Stimulated activated CD8-positive, alpha-beta memory T cell treated with anti-CD3 and anti-CD28 coated beads, Interleukin-4, amount 100 ng/mL, for 4 hours (primary cell): ENCODE measurements around the gene LCTL.
A peak's percentile ranks its signal among the peaks of the same experiment; 100 is the strongest.
"Not testable (repeated sequence)": the region's sequence is repeated elsewhere in the genome, so short reads cannot be mapped to it uniquely, and the experiment has no call there.

ENCODE experiments used
- DNase-seq, 2 donors: peaks; one replicate each; pipeline ENCODE4 v3.0.0-alpha.2; 2020; ENCODE audit warnings: low read depth in 2 of 2, low spot score in 1 of 2

LCTL gene

DNA sequence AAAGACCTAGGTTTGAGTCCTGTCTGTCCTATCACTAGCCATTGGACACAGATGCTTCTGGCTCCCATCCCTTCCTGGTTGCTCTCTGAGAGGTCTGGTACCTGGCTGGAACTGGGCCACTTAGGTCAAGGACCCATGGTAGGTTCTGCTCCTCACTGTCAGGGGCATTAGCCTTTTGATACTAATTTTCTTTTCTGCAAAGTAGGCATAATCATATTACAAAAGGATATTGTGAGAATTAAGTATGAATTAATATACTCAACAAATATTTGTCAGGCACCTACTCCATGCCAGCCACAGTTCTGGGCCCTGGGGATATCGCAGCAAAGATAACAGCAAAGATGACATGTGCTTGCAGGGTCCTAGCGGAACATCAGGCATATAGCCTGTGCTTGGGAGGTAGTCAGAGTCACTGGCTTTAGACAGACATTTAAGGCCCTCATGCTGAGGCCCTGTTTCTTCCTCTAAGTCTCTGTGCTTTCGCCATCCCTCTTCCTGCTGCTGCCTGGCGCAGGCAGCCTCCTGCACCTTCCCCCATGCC lies 25.6 kb upstream of the LCTL start:
- DNase-seq: no peak

GRCh38 chr15:66590435-66590834 lies 24.6 kb upstream of the LCTL start:
- DNase-seq: no peak

- DNase-seq: not testable (repeated sequence)
These were observed 23.6 kb upstream of the LCTL start for GRCh38 chr15:66589429-66589828.

- no peak for DNase-seq
These were observed 23.2 kb upstream of the LCTL start for GRCh38 chr15:66588971-66589370.

- no peak for DNase-seq
These were observed 22.7 kb upstream of the LCTL start for GRCh38 chr15:66588537-66588936.

DNA sequence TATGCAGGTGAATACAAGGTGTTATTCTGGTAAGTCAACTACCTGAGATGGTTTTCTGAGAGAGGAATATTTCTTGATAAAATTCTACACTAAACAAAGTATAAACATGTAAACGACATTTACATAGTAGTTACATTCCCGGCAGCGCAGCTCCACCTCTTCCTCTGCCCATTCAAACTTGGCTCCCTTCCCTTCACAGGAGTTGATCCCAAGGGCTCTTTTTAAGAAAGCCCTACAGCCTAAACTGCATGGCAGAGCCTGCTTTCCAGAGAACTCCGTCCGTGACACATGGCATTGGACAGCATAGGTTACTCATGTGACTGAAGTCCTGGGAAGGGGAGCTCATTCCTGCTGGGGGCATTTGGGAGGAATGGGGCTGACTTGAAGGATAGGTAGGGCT lies 22.0 kb upstream of the LCTL start:
- DNase-seq: no peak

DNA sequence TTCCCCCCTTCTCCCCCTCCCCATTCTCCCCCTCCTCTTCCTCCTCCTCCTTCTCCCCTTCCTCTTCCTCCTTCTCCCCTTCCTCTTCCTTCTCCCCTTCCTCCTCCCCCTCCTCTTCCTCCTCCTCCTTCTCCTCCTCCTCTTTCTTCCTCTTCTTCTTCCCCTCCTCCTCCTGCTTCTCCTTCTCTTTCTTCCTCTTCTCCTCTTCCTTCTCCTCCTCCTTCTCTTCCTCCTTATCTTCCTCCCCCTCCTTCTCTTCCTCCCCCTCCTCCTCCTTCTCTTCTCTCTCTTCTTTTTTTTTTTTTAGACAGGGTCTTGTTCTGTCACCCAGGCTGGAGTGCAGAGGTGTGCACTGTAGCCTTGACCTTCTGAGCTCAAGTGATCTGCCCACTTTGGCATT lies 21.2 kb upstream of the LCTL start:
- no peak for DNase-seq

DNA sequence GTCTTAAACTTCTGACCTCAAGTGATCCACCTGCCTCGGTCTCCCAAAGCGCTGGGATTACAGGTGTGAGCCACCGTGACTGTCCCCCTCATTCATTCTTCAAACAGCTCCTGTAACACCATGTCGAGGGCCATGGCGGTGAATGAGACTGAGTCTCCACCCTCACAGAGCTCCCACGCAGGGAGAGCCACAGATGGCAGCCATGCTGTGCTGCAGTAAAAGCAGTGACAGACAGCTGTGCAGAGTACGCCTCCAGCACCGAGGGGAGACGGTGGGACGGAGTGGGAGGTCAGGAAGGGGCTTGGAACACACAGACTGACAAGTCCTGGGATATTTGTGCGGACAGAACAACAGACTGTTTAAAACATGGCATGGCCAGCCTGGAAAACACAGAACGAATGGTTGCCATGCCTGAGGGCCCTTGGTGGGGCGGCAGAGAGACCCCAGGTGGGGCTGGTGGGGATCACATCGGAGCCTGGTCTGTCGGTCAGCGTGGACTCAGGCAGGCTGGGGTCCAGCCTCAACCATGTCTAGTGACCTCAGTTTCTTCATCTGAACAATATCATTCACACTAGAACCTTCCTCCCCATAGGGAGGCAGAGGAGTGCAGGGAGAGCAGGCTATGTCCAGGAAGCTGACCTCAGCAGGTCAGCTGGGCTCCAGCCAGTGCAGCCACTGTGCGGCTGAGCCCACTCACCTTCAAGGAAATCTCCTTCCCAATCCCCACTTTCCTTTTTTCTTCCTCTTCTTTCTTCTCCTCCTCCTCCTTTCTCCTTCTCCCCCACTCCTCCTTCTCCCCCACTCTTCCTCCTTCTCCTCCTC lies 20.6 kb upstream of the LCTL start:
- no peak for DNase-seq

DNA sequence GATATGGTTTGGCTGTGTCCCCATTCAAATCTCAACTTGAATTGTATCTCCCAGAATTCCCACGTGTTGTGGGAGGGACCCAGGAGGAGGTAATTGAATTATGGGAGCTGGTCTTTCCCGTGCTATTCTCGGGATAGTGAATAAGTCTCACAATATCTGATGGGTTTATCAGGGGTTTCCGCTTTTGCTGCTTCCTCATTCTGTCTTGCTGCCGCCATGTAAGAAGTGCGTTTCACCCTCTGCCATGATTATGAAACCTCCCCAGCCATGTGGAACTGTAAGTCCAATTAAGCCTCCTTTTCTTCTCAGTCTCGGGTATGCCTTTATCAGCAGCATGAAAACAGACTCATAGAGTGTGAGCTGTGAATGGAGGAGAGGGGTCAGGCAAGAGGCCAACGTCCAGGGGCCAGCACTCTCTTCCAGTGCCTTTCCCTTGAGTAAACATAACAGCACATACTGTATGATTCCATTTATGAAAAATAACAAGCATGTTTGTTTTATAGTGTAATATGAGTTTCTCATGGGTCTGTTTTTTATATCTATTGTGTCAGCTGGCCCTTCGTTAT lies 16.3 kb upstream of the LCTL start:
- no peak for DNase-seq

- DNase-seq: no peak
These were observed 14.8 kb upstream of the LCTL start for GRCh38 chr15:66580643-66581042.

DNA sequence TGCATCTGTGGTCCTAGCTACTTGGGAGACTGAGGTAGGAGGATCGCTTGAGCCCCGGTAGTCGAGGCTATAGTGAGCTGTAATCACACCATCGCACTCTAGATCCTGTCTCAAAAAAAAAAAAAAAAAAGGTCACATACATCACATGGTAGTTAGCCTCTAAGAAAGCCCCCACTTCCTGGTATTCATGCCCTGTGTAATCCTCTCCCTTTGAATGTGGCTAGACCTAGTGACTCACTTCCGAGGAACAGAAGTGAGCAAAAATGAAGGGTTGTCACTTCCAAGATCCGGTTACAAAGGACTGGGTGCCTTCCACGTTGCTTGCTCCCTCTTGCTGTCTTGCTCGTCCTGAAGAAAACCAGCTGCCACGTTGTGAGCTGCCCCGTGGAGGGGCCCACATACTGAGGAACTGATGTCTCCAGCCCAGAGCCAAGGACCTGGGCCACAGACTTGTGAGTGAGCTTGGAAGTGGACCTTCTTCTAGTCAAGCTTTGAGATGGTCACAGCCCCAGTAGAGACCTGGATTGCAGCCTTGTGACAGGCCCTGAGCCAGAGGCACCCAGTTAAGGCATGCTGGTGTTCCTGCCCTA lies 12.6 kb upstream of the LCTL start:
- no peak for DNase-seq

- DNase-seq: no peak
These were observed 8.8 kb upstream of the LCTL start for GRCh38 chr15:66574596-66574950.

- DNase-seq: no peak
These were observed 8.2 kb upstream of the LCTL start for GRCh38 chr15:66573719-66574595.

- DNase-seq: no peak
These were observed 7.5 kb upstream of the LCTL start for GRCh38 chr15:66573348-66573718.

- no peak for DNase-seq
These were observed 6.3 kb upstream of the LCTL start for GRCh38 chr15:66572146-66572545.

- no peak for DNase-seq
These were observed 5.2 kb upstream of the LCTL start for GRCh38 chr15:66570842-66571478.

- DNase-seq: no peak
These were observed 4.5 kb upstream of the LCTL start for GRCh38 chr15:66570327-66570726.

DNA sequence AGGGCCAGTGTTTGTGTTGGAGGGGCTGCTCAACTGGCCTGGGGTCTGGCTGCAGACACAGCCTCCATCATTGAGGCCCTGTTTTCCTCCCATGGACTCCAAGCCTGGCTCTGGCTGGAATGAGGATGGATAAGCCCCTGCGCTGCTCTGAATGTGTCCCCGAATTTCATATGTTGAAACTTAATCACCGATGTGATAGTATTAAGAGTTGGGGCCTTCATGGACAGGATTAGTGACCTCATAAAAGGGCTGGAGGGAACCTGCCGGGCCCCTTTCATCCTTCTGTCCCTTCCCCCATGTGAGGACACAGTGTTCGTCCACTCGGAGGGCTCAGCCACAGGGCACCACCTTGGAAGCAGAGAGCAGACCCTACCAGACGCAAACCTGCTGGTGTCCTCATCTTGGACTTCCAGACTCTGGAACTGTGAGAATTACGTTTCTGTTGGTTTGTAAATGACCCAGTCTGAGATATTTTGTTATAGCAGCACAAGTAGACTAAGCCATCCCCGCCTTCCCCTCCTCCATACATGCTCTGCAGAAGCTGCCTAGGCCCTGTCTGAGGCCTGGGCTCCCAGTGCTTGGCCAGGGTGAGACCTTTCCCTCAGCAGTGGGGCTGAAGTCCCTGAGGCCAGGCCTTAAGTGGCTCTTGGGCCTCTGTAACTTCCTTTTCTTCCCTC lies 3.8 kb upstream of the LCTL start:
- no peak for DNase-seq

DNA sequence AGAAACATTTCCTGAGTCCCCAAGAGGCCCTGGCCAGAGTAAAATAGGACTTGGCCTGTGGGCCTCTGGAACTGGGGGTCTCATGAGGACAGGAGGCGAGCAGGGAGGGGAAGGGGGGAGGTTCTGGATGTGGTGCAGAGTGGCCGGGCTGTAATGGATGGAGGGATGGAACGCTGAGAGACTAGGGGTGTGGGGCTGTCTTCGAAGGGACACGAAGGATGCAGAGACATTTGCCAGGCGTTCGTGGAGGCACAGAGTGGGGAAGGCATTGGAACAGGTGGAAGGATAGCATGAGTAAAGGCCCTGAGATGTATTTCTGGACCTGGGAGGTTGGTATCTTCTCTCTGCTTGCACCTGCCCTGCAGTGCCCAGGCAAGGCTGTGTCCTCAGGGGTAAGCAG lies 2.1 kb upstream of the LCTL start:
- no peak for DNase-seq

- DNase-seq: peak in 1 of 2 donors; percentile 13
These were observed 1.2 kb upstream of the LCTL start for GRCh38 chr15:66566963-66567531.
